ENCODE data around the gene ZDHHC8. TPM values are rescaled to one million over a fixed set of nuclear protein-coding genes. Genes with fewer than 3 reads are reported as not detected.

ZDHHC8 gene
- total and polyA plus RNA-seq, 7 donors: 1.8 to 26.0 (median 5.4) TPM

GRCh38 chr22:20184501-20185165, 53.0 kb downstream of the ZDHHC8 start:
- H3K27me3 ChIP-seq: peaks cover 0 to 9% (median 0%) of the 10 kb centered on the region in 3 donors
- no peak overlapping the region for H3K27ac ChIP-seq
- 26 to 67% methylated on average over 18 of the region's 18 CpGs for WGBS, 2 donors
- no peaks in the 10 kb centered on the region for H3K9me3 ChIP-seq
- no peaks in the 10 kb centered on the region for H3K36me3 ChIP-seq
- H3K4me1 ChIP-seq: no peaks in the 10 kb centered on the region
- TF ChIP-seq POLR2A (IDR thresholded peaks at IDR 0.05) (no peak), EP300 (IDR thresholded peaks at IDR 0.05) (no peak), POLR2AphosphoS5 (IDR thresholded peaks at IDR 0.05) (no peak)
- TF ChIP-seq, protein P1, sequence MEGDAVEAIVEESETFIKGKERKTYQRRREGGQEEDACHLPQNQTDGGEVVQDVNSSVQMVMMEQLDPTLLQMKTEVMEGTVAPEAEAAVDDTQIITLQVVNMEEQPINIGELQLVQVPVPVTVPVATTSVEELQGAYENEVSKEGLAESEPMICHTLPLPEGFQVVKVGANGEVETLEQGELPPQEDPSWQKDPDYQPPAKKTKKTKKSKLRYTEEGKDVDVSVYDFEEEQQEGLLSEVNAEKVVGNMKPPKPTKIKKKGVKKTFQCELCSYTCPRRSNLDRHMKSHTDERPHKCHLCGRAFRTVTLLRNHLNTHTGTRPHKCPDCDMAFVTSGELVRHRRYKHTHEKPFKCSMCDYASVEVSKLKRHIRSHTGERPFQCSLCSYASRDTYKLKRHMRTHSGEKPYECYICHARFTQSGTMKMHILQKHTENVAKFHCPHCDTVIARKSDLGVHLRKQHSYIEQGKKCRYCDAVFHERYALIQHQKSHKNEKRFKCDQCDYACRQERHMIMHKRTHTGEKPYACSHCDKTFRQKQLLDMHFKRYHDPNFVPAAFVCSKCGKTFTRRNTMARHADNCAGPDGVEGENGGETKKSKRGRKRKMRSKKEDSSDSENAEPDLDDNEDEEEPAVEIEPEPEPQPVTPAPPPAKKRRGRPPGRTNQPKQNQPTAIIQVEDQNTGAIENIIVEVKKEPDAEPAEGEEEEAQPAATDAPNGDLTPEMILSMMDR (IDR thresholded peaks at IDR 0.05): no peak
- H3K4me3 ChIP-seq: no peak overlapping the region
- intact Hi-C loops (cut with DNase I): no loop called here
- no peak for DNase-seq

GRCh38 chr22:20185750-20186149, 54.1 kb downstream of the ZDHHC8 start:
- Histone ChIP-seq H3K27ac (no peak overlapping the region), H3K36me3 (no peaks in the 10 kb centered on the region), H3K9me3 (no peaks in the 10 kb centered on the region), H3K4me3 (no peak overlapping the region), H3K4me1 (no peaks in the 10 kb centered on the region), H3K27me3 (peaks cover 0 to 9% (median 0%) of the 10 kb centered on the region in 3 donors)
- intact Hi-C loops (cut with DNase I): no loop called here
- TF ChIP-seq EP300 (IDR thresholded peaks at IDR 0.05) (no peak), POLR2AphosphoS5 (IDR thresholded peaks at IDR 0.05) (no peak), POLR2A (IDR thresholded peaks at IDR 0.05) (no peak)
- TF ChIP-seq, protein P1 (IDR thresholded peaks at IDR 0.05): no peak
- no peak for DNase-seq
- 73 to 85% methylated on average over 6 of the region's 6 CpGs for WGBS, 2 donors

DNA sequence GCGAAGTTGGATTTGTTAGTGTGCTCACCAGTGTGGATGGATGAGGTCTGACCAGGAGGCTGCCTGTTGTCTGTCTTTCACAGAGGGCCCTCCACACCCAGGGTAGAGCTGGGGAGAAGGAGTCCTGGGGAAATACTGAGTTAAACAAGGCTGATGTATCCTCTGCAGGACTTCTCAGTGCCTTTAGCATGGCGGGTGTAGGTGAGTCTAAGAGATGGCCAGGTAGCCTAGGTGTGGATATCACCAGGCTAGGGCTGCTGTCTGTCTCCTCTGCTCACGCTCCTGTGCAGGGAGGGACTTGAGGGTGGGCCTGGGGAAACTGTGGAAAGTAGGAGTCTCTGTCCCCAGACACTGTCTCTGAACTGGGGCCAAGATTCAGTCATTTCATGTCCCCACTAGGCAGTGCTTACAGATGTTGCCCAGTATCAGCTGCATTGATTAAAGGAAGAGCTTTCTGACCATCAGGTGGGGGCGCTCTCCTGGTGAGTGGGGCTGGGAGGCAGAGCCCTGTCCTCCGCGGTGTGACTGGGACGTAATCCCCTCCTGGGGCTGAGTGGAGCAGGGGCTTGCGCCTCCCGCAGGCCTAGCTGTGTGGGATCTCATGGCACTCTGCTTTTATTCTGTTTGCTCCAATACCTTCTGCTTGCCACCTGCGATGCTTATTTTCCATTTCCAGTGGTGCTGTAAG, 54.7 kb downstream of the ZDHHC8 start:
- H3K4me1 ChIP-seq: no peaks in the 10 kb centered on the region
- H3K27ac ChIP-seq: no peak overlapping the region
- no peak for DNase-seq
- no peaks in the 10 kb centered on the region for H3K36me3 ChIP-seq
- intact Hi-C loops (cut with DNase I): no loop called here
- H3K27me3 ChIP-seq: peaks cover 0 to 9% (median 0%) of the 10 kb centered on the region in 3 donors
- H3K4me3 ChIP-seq: no peak overlapping the region
- no peak for TF ChIP-seq POLR2AphosphoS5 (IDR thresholded peaks at IDR 0.05)
- no peak for TF ChIP-seq EP300 (IDR thresholded peaks at IDR 0.05)
- TF ChIP-seq, protein P1 (IDR thresholded peaks at IDR 0.05): no peak
- TF ChIP-seq POLR2A (IDR thresholded peaks at IDR 0.05): no peak
- no peaks in the 10 kb centered on the region for H3K9me3 ChIP-seq
- WGBS, 2 donors: 75 to 79% methylated on average over 10 of the region's 10 CpGs

DNA sequence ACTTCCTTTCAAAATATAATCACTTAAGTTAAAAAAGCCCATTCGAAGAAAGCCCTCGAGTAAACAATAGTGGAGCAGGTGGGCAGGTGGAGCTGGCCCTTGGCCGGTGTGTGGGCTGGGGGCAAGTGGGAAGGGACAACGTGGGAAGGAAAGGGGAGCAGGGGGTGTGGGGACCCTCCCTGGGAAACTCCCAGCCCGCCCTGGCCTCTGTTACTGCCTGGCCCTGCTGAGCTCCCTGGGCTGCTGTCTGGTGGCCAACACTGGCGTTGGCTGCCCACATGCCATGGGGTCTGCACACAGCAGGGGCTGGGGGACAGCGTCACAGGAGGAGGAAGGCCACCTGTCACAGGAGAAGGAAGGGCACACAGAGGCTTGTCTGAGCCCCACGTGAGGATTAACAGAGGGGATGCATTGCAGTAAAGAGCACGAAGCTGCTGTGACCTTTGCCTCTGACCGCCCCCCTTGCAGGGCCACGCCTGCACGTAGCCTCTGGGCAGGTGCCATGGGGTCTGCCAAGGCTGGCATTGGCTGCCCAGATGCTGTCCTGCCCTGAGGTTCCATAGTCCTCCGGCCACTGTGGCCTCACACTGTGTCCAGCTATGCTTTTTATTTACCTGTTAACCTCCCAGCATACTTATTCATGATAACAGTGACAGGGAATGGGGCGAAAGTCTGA, 55.4 kb downstream of the ZDHHC8 start:
- Histone ChIP-seq H3K9me3 (no peaks in the 10 kb centered on the region), H3K4me1 (no peaks in the 10 kb centered on the region), H3K36me3 (no peaks in the 10 kb centered on the region), H3K4me3 (no peak overlapping the region), H3K27ac (no peak overlapping the region), H3K27me3 (peaks cover 0 to 9% (median 0%) of the 10 kb centered on the region in 3 donors)
- WGBS, 2 donors: 43 to 67% methylated on average over 14 of the region's 14 CpGs
- DNase-seq: no peak
- intact Hi-C loops (cut with DNase I): no loop called here
- TF ChIP-seq, protein P1 (IDR thresholded peaks at IDR 0.05): no peak
- TF ChIP-seq POLR2AphosphoS5 (IDR thresholded peaks at IDR 0.05): no peak
- TF ChIP-seq POLR2A (IDR thresholded peaks at IDR 0.05): no peak
- TF ChIP-seq EP300 (IDR thresholded peaks at IDR 0.05): no peak
